ENCODE data around the gene PKIG. TPM values are rescaled to one million over a fixed set of nuclear protein-coding genes. Genes with fewer than 3 reads are reported as not detected.

Gene PKIG
- total RNA-seq, 1 experiment from 2014 or later = 41.9 TPM

DNA sequence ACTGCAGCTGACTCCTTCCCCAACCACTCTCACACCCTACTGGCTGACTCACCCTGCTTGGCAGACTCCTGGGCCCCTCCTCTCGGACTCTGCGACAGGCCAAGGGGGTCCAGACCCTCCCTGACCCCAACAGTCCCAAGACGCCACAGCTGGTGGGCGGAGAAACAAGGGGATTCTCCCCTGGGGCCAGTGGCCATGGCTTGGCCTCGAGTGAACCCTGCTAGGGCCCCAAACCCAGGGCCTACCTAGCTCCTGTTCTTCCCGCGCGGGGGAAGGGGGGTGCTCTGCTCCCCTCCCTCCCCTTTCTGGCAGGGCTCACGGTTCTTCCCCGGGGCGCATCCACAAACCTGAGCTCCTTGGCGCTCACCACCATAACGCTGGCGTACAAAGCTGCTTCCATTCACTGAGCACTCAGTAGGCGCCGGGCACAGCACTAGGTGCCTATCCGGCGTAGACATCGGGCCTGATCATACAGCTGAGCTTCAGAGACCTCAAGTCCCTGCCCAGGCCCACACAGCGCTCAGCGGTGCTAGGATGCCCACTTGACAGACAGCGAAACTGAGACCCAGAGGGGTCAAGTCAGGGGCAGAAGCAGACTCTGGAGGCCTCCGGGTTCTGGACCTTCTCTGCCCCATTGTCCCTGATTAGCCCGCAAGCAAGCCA lies 68.5 kb downstream of the PKIG start:
- intact Hi-C loops (cut with micrococcal nuclease; ENCODE audit: unreplicated experiment) = loop anchor here (1.0 kb wide), 1 partner anchor 9 kb away; no protein-coding TSS in a partner anchor
- peak in 1 of 2 experiments; percentile 7 for DNase-seq
- H3F3A ChIP-seq (ENCODE audit: insufficient read depth, low read depth) = peaks cover 4% of the 10 kb centered on the region; the same call in 1 of the 2 replicates
- H3K4me3 ChIP-seq = peak overlapping the region; percentile 95
- no peaks in the 10 kb centered on the region for H3K79me2 ChIP-seq (ENCODE audit: low read depth)
- no peaks in the 10 kb centered on the region for H3K27me3 ChIP-seq (ENCODE audit: insufficient read depth, low read depth)
- H3K4me1 ChIP-seq (replicated peaks; ENCODE audit: insufficient read depth) = peaks cover 17% of the 10 kb centered on the region; the same call in 1 of the 2 replicates
- H3K9me2 ChIP-seq (ENCODE audit: insufficient read depth) = no peaks in the 10 kb centered on the region
- peak overlapping the region; percentile 99 for H3K4me2 ChIP-seq
- no peaks in the 10 kb centered on the region for H3K9me3 ChIP-seq (ENCODE audit: insufficient read depth, low read depth)
- H2AFZ ChIP-seq = peak overlapping the region; percentile 82
- POLR2A ChIA-PET (ENCODE audit: unreplicated experiment) = no interaction called here
- TF ChIP-seq EZH2 (IDR thresholded peaks at IDR 0.05; ENCODE audit: low read depth) = no peak
- no peak for TF ChIP-seq CTCF (conservative IDR thresholded peaks at IDR 0.05)
- no TSS peak for BruUV-seq (replicated peaks)
- CTCF ChIA-PET = interaction anchor here (1.2 kb wide), 1 partner anchor 32 kb away, joined by 3 read pairs; no protein-coding TSS in a partner anchor
- H3K27ac ChIP-seq = no peak overlapping the region
- H3K36me3 ChIP-seq (ENCODE audit: low read depth) = no peaks in the 10 kb centered on the region
- no peaks in the 10 kb centered on the region for H4K20me1 ChIP-seq (ENCODE audit: insufficient read depth)

DNA sequence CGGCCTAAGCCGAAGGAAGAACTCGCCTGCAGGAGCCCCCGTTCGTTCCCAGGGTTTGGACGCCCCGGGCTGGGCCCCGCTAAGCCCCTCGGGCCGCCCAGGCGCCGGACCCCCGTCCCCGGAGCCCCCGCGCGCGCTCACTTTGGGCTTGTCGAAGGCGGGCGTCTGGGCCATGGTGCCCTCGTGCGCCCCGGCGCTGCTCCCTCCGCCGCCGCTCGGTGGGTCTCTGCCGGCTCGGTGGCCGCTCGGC lies 69.0 kb downstream of the PKIG start:
- no TSS peak for BruUV-seq (replicated peaks)
- Histone ChIP-seq H3K36me3 (ENCODE audit: low read depth) (no peaks in the 10 kb centered on the region), H3K9me3 (ENCODE audit: insufficient read depth, low read depth) (no peaks in the 10 kb centered on the region), H3K27ac (no peak overlapping the region), H3K4me1 (replicated peaks; ENCODE audit: insufficient read depth) (peaks cover 17% of the 10 kb centered on the region; the same call in 1 of the 2 replicates), H3F3A (ENCODE audit: insufficient read depth, low read depth) (peaks cover 4% of the 10 kb centered on the region; the same call in 1 of the 2 replicates), H2AFZ (peak overlapping the region; percentile 82), H3K4me2 (peak overlapping the region; percentile 99), H4K20me1 (ENCODE audit: insufficient read depth) (no peaks in the 10 kb centered on the region), H3K9me2 (ENCODE audit: insufficient read depth) (no peaks in the 10 kb centered on the region), H3K4me3 (peak overlapping the region; percentile 95), H3K27me3 (ENCODE audit: insufficient read depth, low read depth) (no peaks in the 10 kb centered on the region), H3K79me2 (ENCODE audit: low read depth) (no peaks in the 10 kb centered on the region)
- no peak for DNase-seq
- POLR2A ChIA-PET (ENCODE audit: unreplicated experiment) = no interaction called here
- CTCF ChIA-PET = no interaction called here
- no peak for TF ChIP-seq EZH2 (IDR thresholded peaks at IDR 0.05; ENCODE audit: low read depth)
- intact Hi-C loops (cut with micrococcal nuclease; ENCODE audit: unreplicated experiment) = loop anchor here (1.0 kb wide), 1 partner anchor 9 kb away; no protein-coding TSS in a partner anchor

GRCh38 chr20:44651684-44652423 lies 69.5 kb downstream of the PKIG start, which contains the start of gene ADA:
Gene ADA, minus strand, starts transcription at chr20:44651699. Its CDS starts 92 bp downstream, at chr20:44651607.
- CTCF ChIA-PET = interaction anchor here (1.0 kb wide), 1 partner anchor 31 kb away, joined by 6 read pairs; no protein-coding TSS in a partner anchor
- H3K36me3 ChIP-seq (ENCODE audit: low read depth) = no peaks in the 10 kb centered on the region
- H3K9me3 ChIP-seq (ENCODE audit: insufficient read depth, low read depth) = no peaks in the 10 kb centered on the region
- peak within 1 kb of the TSS; percentile 99 for H3K4me2 ChIP-seq
- H3K27me3 ChIP-seq (ENCODE audit: insufficient read depth, low read depth) = no peaks in the 10 kb centered on the region
- DNase-seq = peak; percentile 48 to 63
- peak within 1 kb of the TSS; percentile 82 for H2AFZ ChIP-seq
- no peaks in the 10 kb centered on the region for H3K79me2 ChIP-seq (ENCODE audit: low read depth)
- POLR2A ChIA-PET (ENCODE audit: unreplicated experiment) = interaction anchor here (0.5 to 0.8 kb wide), 3 partner anchors 41 to 233 kb away, joined by 3 to 15 read pairs (median 8); no protein-coding TSS in a partner anchor
- TF ChIP-seq EZH2 (IDR thresholded peaks at IDR 0.05; ENCODE audit: low read depth) = no peak
- TF ChIP-seq CTCF (conservative IDR thresholded peaks at IDR 0.05) = no peak
- H3K9me2 ChIP-seq (ENCODE audit: insufficient read depth) = no peaks in the 10 kb centered on the region
- H3K4me1 ChIP-seq (replicated peaks; ENCODE audit: insufficient read depth) = peaks cover 14% of the 10 kb centered on the region; the same call in 1 of the 2 replicates
- no peaks in the 10 kb centered on the region for H4K20me1 ChIP-seq (ENCODE audit: insufficient read depth)
- H3F3A ChIP-seq (ENCODE audit: insufficient read depth, low read depth) = peaks cover 4% of the 10 kb centered on the region; the same call in 1 of the 2 replicates
- peak within 1 kb of the TSS; percentile 95 for H3K4me3 ChIP-seq
- no TSS peak for BruUV-seq (replicated peaks)
- intact Hi-C loops (cut with micrococcal nuclease; ENCODE audit: unreplicated experiment) = loop anchor here (1.0 kb wide), 1 partner anchor 10 kb away; no protein-coding TSS in a partner anchor
- no peak within 1 kb of the TSS for H3K27ac ChIP-seq
